Left lung (tissue), 10 donors: ENCODE measurements around the gene UBIAD1. TPM values are rescaled to one million over a fixed set of nuclear protein-coding genes. Genes with fewer than 3 reads are reported as not detected.

Experiments used
- ATAC-seq: fragments of 200-7000 bp; cut with Tn5 transposase; one replicate; pipeline ENCODE4 v1.9.1; 2020; ENCODE audit warnings: moderate library complexity
- DNase-seq, 4 donors: peaks; one replicate each; pipeline ENCODE4 v3.0.0-alpha.2; 2013 to 2020
- H3K27ac ChIP-seq, 2 donors: fragments of 200-600 bp; sonication (generic) in 1 of 2; one replicate each; pipeline versions ENCODE4 v1.5.0 to v1.8.0; 2020 to 2021
- H3K27me3 ChIP-seq, 2 donors: fragments of 200-600 bp; sonication (generic) in 1 of 2; one replicate each; pipeline versions ENCODE4 v1.5.0 to v1.8.0; 2020 to 2021
- H3K36me3 ChIP-seq, 2 donors: fragments of 200-600 bp; sonication (generic) in 1 of 2; one replicate each; pipeline versions ENCODE4 v1.5.0 to v1.8.0; 2020 to 2021
- H3K4me1 ChIP-seq, 2 donors: fragments of 200-600 bp; one replicate each; pipeline ENCODE4 v1.8.0; 2021
- H3K4me3 ChIP-seq, 2 donors: fragments of 200-600 bp; sonication (generic) in 1 of 2; one replicate each; pipeline versions ENCODE4 v1.5.0 to v1.8.0; 2020 to 2021; ENCODE audit warnings: mild to moderate bottlenecking in 1 of 2
- H3K9me3 ChIP-seq, 2 donors: fragments of 200-600 bp; sonication (generic) in 1 of 2; one replicate each; pipeline versions ENCODE4 v1.5.0 to v1.8.0; 2020 to 2021
- CTCF ChIP-seq, 2 donors: fragments of 200-600 bp; sonication (generic) in 1 of 2; IDR thresholded peaks; one replicate each; pipeline versions ENCODE4 v1.5.0 to v1.8.0; 2021; ENCODE audit warnings: antibody characterized with exemption in 2 of 2
- intact Hi-C, 2 donors: fragments of 100-400 bp; cut with DNase I; formaldehyde crosslinking; loops; one replicate each; pipeline versions ENCODE4 v1.11.2 to v1.14.2; 2022
- polyA plus RNA-seq, 6 donors: library from polyadenylated mRNA; unstranded; fragments of 120-200 nt; gene quantifications; one replicate each; pipeline ENCODE4 v1.2.1, GENCODE V29; 2013; ENCODE audit not compliant: insufficient read length in 6 of 6
- total RNA-seq, 2 donors: library from RNA; stranded (reverse); fragmentation: NEBNext Ultra II Directional; extraction: Animal tissue kit (Norgen Biotek cat#: 25700); gene quantifications; one replicate each; pipeline ENCODE4 v1.2.1, GENCODE V29; 2021
- donor health status: DM: no; HTN: yes; CAD: no.
- donor health status: DM: no; HTN: no; CAD: no.

The UBIAD1 gene
- total and polyA plus RNA-seq, 8 donors = 9.3 to 19.4 (median 16.7) TPM

- peaks cover 0 to 13% of the 10 kb centered on the region in 2 donors for H3K27me3 ChIP-seq
- H3K4me3 ChIP-seq = no peak overlapping the region
- H3K36me3 ChIP-seq = no peaks in the 10 kb centered on the region
- no peaks in the 10 kb centered on the region for H3K9me3 ChIP-seq
- no peak for DNase-seq
- H3K27ac ChIP-seq = no peak overlapping the region
- no peak for ATAC-seq
- intact Hi-C loops = no loop called here
- no peak for TF ChIP-seq CTCF (IDR thresholded peaks at IDR 0.05)
- no peaks in the 10 kb centered on the region for H3K4me1 ChIP-seq
These were observed 58.3 kb downstream of the UBIAD1 start for GRCh38 chr1:11331036-11331944.

GRCh38 chr1:11331945-11332546 is 59.0 kb downstream of the UBIAD1 start:
- Histone ChIP-seq H3K9me3 (no peaks in the 10 kb centered on the region), H3K4me1 (no peaks in the 10 kb centered on the region), H3K4me3 (no peak overlapping the region), H3K27ac (no peak overlapping the region), H3K36me3 (no peaks in the 10 kb centered on the region), H3K27me3 (peaks cover 0 to 13% of the 10 kb centered on the region in 2 donors)
- no peak for TF ChIP-seq CTCF (IDR thresholded peaks at IDR 0.05)
- intact Hi-C loops = no loop called here
- no peak for ATAC-seq
- no peak for DNase-seq

GRCh38 chr1:11333631-11334030 is 60.6 kb downstream of the UBIAD1 start:
- Histone ChIP-seq H3K4me1 (no peaks in the 10 kb centered on the region), H3K27me3 (peaks cover 0 to 25% of the 10 kb centered on the region in 2 donors), H3K27ac (no peak overlapping the region), H3K9me3 (no peaks in the 10 kb centered on the region), H3K36me3 (no peaks in the 10 kb centered on the region), H3K4me3 (no peak overlapping the region)
- intact Hi-C loops = no loop called here
- ATAC-seq (no peak), DNase-seq (no peak)
- TF ChIP-seq CTCF (IDR thresholded peaks at IDR 0.05) = no peak

GRCh38 chr1:11334261-11334804 is 61.3 kb downstream of the UBIAD1 start:
- intact Hi-C loops = no loop called here
- no peak for TF ChIP-seq CTCF (IDR thresholded peaks at IDR 0.05)
- H3K36me3 ChIP-seq = no peaks in the 10 kb centered on the region
- DNase-seq (no peak), ATAC-seq (no peak)
- H3K9me3 ChIP-seq = no peaks in the 10 kb centered on the region
- no peak overlapping the region for H3K27ac ChIP-seq
- no peak overlapping the region for H3K4me3 ChIP-seq
- no peaks in the 10 kb centered on the region for H3K4me1 ChIP-seq
- peaks cover under 1 to 32% of the 10 kb centered on the region in 2 donors for H3K27me3 ChIP-seq

- no peak for TF ChIP-seq CTCF (IDR thresholded peaks at IDR 0.05)
- Histone ChIP-seq H3K4me1 (no peaks in the 10 kb centered on the region), H3K4me3 (no peak overlapping the region), H3K27ac (no peak overlapping the region), H3K27me3 (peaks cover 2 to 37% of the 10 kb centered on the region in 2 donors), H3K9me3 (no peaks in the 10 kb centered on the region), H3K36me3 (no peaks in the 10 kb centered on the region)
- ATAC-seq = no peak
- DNase-seq = no peak
- intact Hi-C loops = no loop called here
These were observed 61.8 kb downstream of the UBIAD1 start for GRCh38 chr1:11334821-11335220.
